HepG2 (cell line): ENCODE measurements around the gene AGAP1. TPM values are rescaled to one million over a fixed set of nuclear protein-coding genes. Genes with fewer than 3 reads are reported as not detected.

Experiments
- ATAC-seq: fragments of 200-7000 bp; cut with Tn5 transposase; 3 replicates; pipeline ENCODE4 v1.9.1; 2020; ENCODE audit warnings: mild to moderate bottlenecking, moderate library complexity
- BruUV-seq: library from RNA; stranded (reverse); fragments of 400-500 nt; replicated peaks from 2 replicates; lab custom pipeline; 2021; lab: Mats Ljungman, UMichigan
- CTCF ChIA-PET: fragments of 300-600 bp; formaldehyde crosslinking; extraction: SDS; loops from one replicate; lab custom pipeline; 2021; ENCODE audit warnings: low total read pairs, inconsistent platforms, low intra/inter-chr PET ratio; lab: Yijun Ruan, JAX
- POLR2A ChIA-PET: fragments of 350-600 bp; sonication (Branson Sonifier 250); formaldehyde crosslinking; loops from one replicate; lab custom pipeline; 2020; ENCODE audit warnings: antibody characterized with exemption, inconsistent platforms; lab: Yijun Ruan, JAX
- DNase-seq: peaks from one replicate; pipeline ENCODE4 v3.0.0-alpha.2; 2015; ENCODE audit warnings: low spot score
- FAIRE-seq: peaks from 3 replicates; lab custom pipeline; 2011; peaks lifted over from hg19 to GRCh38; lab: Jason Lieb, UNC
- H2AFZ ChIP-seq: one replicate; pipeline ENCODE4 v1.6.1; 2011; ENCODE audit warnings: low read length, inconsistent platforms
- H3K27ac ChIP-seq: fragments of 300-600 bp; 3 replicates; pipeline ENCODE4 v1.8.0; 2011; ENCODE audit warnings: mixed run types, mild to moderate bottlenecking, mixed read lengths, low read length, inconsistent platforms; ENCODE audit not compliant: insufficient read depth; ENCODE audit errors: extremely low read length
- H3K27me3 ChIP-seq, 2 experiments: fragments of 200-600 bp in 1 of 2; 2 replicates in 1 of 2; 3 replicates in 1 of 2; pipeline versions ENCODE4 v1.6.0 to v1.8.0; 2011; ENCODE audit warnings: low read length in 2 of 2, mild to moderate bottlenecking in 2 of 2, moderate library complexity in 2 of 2, inconsistent platforms in 1 of 2; ENCODE audit not compliant: insufficient read depth in 2 of 2, control insufficient read depth in 1 of 2
- H3K36me3 ChIP-seq, 2 experiments: fragments of 200-600 bp in 1 of 2; replicated peaks in 1 of 2; 2 replicates in 1 of 2; 3 replicates in 1 of 2; pipeline versions ENCODE4 v1.5.1 to v1.8.0; 2011; ENCODE audit warnings: low read length in 2 of 2, inconsistent platforms in 1 of 2; ENCODE audit not compliant: insufficient read depth in 2 of 2, control insufficient read depth in 1 of 2
- H3K4me1 ChIP-seq: 2 replicates; pipeline ENCODE4 v1.5.1; 2012; ENCODE audit warnings: low read length, inconsistent platforms; ENCODE audit not compliant: insufficient read depth
- H3K4me2 ChIP-seq: 2 replicates; pipeline ENCODE4 v1.6.0; 2011; ENCODE audit warnings: low read depth, low read length, inconsistent platforms
- H3K4me3 ChIP-seq, 3 experiments: fragments of 200-600 bp in 1 of 3; sonication (generic), shearing (Covaris generic) in 1 of 3; replicated peaks in 1 of 3; 2 replicates each; pipeline ENCODE4 v1.5.1; 2011 to 2016; ENCODE audit warnings: low read length in 3 of 3, inconsistent platforms in 2 of 3, low read depth in 2 of 3, mild to moderate bottlenecking in 2 of 3, control low read depth in 1 of 3, mixed read lengths in 1 of 3; ENCODE audit not compliant: insufficient read depth in 1 of 3
- H3K79me2 ChIP-seq: one replicate; pipeline ENCODE4 v1.6.1; 2011; ENCODE audit warnings: low read length, inconsistent platforms; ENCODE audit not compliant: insufficient read depth
- H3K9ac ChIP-seq: 2 replicates; pipeline ENCODE4 v1.6.0; 2011; ENCODE audit warnings: mild to moderate bottlenecking, low read depth, low read length, inconsistent platforms; ENCODE audit not compliant: insufficient read depth
- H3K9me3 ChIP-seq: 2 replicates; pipeline ENCODE4 v1.5.1; 2012; ENCODE audit warnings: mild to moderate bottlenecking, low read length
- H4K20me1 ChIP-seq: 2 replicates; pipeline ENCODE4 v1.6.0; 2011; ENCODE audit warnings: inconsistent platforms, mild to moderate bottlenecking, low read length, moderate library complexity; ENCODE audit not compliant: insufficient read depth
- ATF2 ChIP-seq: sonication (generic); formaldehyde crosslinking; IDR thresholded peaks from 2 replicates; pipeline ENCODE4 v1.4.0; 2020; ENCODE audit warnings: missing genetic modification reagents
- ATF7 ChIP-seq, 2 experiments: fragments of 450-650 bp in 1 of 2; sonication (generic) in 1 of 2; formaldehyde crosslinking in 1 of 2; IDR thresholded peaks; 2 replicates each; pipeline versions ENCODE4 v1.4.0 to v1.6.1; 2016 to 2020; ENCODE audit warnings: antibody characterized with exemption in 1 of 2, mild to moderate bottlenecking in 1 of 2, missing genetic modification reagents in 1 of 2
- BATF2 ChIP-seq: sonication (generic); formaldehyde crosslinking; IDR thresholded peaks from 2 replicates; pipeline ENCODE4 v1.8.0; 2022; ENCODE audit warnings: mild to moderate bottlenecking, missing genetic modification reagents, moderate library complexity
- CAMTA2 ChIP-seq: sonication (generic); formaldehyde crosslinking; IDR thresholded peaks from 2 replicates; pipeline ENCODE4 v1.4.0; 2020; ENCODE audit warnings: mild to moderate bottlenecking, missing genetic modification reagents, borderline replicate concordance
- E2F5 ChIP-seq: sonication (generic); formaldehyde crosslinking; conservative IDR thresholded peaks from 2 replicates; pipeline ENCODE4 v1.4.0; 2020; ENCODE audit warnings: missing genetic modification reagents
- HCFC1 ChIP-seq: fragments of 150-350 bp; IDR thresholded peaks from 2 replicates; pipeline ENCODE4 v1.6.1; 2014; ENCODE audit warnings: low read depth, low read length
- MAFK ChIP-seq, 2 experiments: IDR thresholded peaks in 1 of 2; conservative IDR thresholded peaks in 1 of 2; 2 replicates each; pipeline ENCODE4 v1.6.1; 2011; ENCODE audit warnings: improper control_type of control experiment in 2 of 2, low read length in 2 of 2
- ZFP36 ChIP-seq: fragments of 150-350 bp; IDR thresholded peaks from 2 replicates; pipeline ENCODE4 v1.6.1; 2018; ENCODE audit warnings: borderline replicate concordance, low read length, low read depth; ENCODE audit not compliant: partially characterized antibody
- ZFP36L1 ChIP-seq: sonication (generic); formaldehyde crosslinking; IDR thresholded peaks from 2 replicates; pipeline ENCODE4 v1.8.0; 2022; ENCODE audit warnings: mild to moderate bottlenecking, missing genetic modification reagents, moderate library complexity
- ZNF232 ChIP-seq: sonication (generic); formaldehyde crosslinking; IDR thresholded peaks from 2 replicates; pipeline ENCODE4 v1.4.0; 2020; ENCODE audit warnings: missing genetic modification reagents, borderline replicate concordance
- ZNF274 ChIP-seq: sonication (generic); formaldehyde crosslinking; IDR thresholded peaks from 2 replicates; pipeline ENCODE4 v1.5.1; 2020; ENCODE audit warnings: mild to moderate bottlenecking, missing genetic modification reagents
- ZNF281 ChIP-seq: sonication (generic); formaldehyde crosslinking; IDR thresholded peaks from 2 replicates; pipeline ENCODE4 v1.4.0; 2020; ENCODE audit warnings: missing genetic modification reagents, borderline replicate concordance
- ZNF326 ChIP-seq: sonication (generic); formaldehyde crosslinking; IDR thresholded peaks from 2 replicates; pipeline ENCODE4 v1.4.0; 2020; ENCODE audit warnings: missing genetic modification reagents, borderline replicate concordance
- WGBS: methylation state at CpG from one replicate; pipeline ENCODE4 v1.1.6; 2017; ENCODE audit warnings: low lambda C conversion rate; 5-methylcytosine and 5-hydroxymethylcytosine counted together
- in situ Hi-C: cut with HindIII; loops from 2 replicates; pipeline ENCODE4 v1.10.0; 2017; ENCODE audit warnings: low pct_unique_long_range_greater_than_20kb; ENCODE audit not compliant: extremely low pct_ligation_motif_present
- intact Hi-C: fragments of 100-400 bp; cut with micrococcal nuclease; formaldehyde crosslinking; loops from one replicate; pipeline ENCODE4 v1.10.0; 2022; ENCODE audit not compliant: unreplicated experiment
- polyA plus RNA-seq, 8 experiments: library from polyadenylated mRNA; depleted of rRNA in 3 of 8; stranded (reverse) in 7 of 8; unstranded in 1 of 8; fragments of >200 nt; fragmentation: Illumina TruSeq in 4 of 8; extraction: Trizol in 4 of 8; gene quantifications; 2 replicates each; pipeline versions ENCODE4 v1.2.1 to v1.2.3, GENCODE V29; 2011 to 2016; ENCODE audit warnings: low read depth in 4 of 8, missing spikeins in 1 of 8, mixed read lengths in 1 of 8; ENCODE audit not compliant: insufficient read depth in 1 of 8
- total RNA-seq, 5 experiments: library from RNA; depleted of rRNA; stranded (reverse); fragments of >200 nt; fragmentation: Illumina TruSeq; extraction: Trizol; gene quantifications; 2 replicates each; pipeline ENCODE4 v1.2.3, GENCODE V29; 2016; ENCODE audit warnings: low read depth in 1 of 5
- TF ChIP-seq, protein P1 (sequence below): sonication (generic); formaldehyde crosslinking; IDR thresholded peaks from 2 replicates; pipeline ENCODE4 v1.5.1; 2020; ENCODE audit warnings: missing genetic modification reagents, mild to moderate bottlenecking, borderline replicate concordance
- TF ChIP-seq, protein P2 (sequence below): sonication (generic); formaldehyde crosslinking; conservative IDR thresholded peaks from 2 replicates; pipeline ENCODE4 v1.8.1; 2023; ENCODE audit warnings: missing genetic modification reagents

Gene AGAP1
- total and polyA plus RNA-seq, 2 of the 13 experiments (the other 11 are each of a cell fraction or from before 2014, with no cell fraction given), result 21.2 to 32.7 TPM

- DNase-seq, result no peak
- H3K27me3 ChIP-seq, result no peaks in the 10 kb centered on the region; a peak in 1 of 5 replicates
- peaks cover 16% of the 10 kb centered on the region for H3K4me1 ChIP-seq
- ChIA-PET CTCF (no interaction called here), POLR2A (no interaction called here)
- no peak for FAIRE-seq
- H3K4me2 ChIP-seq, result no peak overlapping the region
- in situ Hi-C loops, result no loop called here
- TF ChIP-seq E2F5 (CRISPR knock-in tag), result no peak
- no peak for TF ChIP-seq ATF2
- no peak for TF ChIP-seq HCFC1
- no peak for TF ChIP-seq ZNF281 (CRISPR knock-in tag)
- no peak for TF ChIP-seq CAMTA2
- TF ChIP-seq ATF7 (IDR thresholded peaks at IDR 0.05), result no peak
- no peak for TF ChIP-seq ATF7 (CRISPR knock-in tag; IDR thresholded peaks at IDR 0.05)
- no peak for TF ChIP-seq ZNF232
- no peak for TF ChIP-seq ZFP36
- TF ChIP-seq BATF2 (CRISPR knock-in tag), result no peak
- TF ChIP-seq, protein P1, sequence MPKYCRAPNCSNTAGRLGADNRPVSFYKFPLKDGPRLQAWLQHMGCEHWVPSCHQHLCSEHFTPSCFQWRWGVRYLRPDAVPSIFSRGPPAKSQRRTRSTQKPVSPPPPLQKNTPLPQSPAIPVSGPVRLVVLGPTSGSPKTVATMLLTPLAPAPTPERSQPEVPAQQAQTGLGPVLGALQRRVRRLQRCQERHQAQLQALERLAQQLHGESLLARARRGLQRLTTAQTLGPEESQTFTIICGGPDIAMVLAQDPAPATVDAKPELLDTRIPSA, result no peak
- no peak for TF ChIP-seq ZNF326 (CRISPR knock-in tag)
- TF ChIP-seq ZFP36L1, result no peak
- no peak for TF ChIP-seq MAFK (conservative IDR thresholded peaks at IDR 0.05 in 1 of 2, IDR thresholded peaks at IDR 0.05 in 1 of 2; ENCODE audit: low read length in 2 of 2)
- TF ChIP-seq, protein P2, sequence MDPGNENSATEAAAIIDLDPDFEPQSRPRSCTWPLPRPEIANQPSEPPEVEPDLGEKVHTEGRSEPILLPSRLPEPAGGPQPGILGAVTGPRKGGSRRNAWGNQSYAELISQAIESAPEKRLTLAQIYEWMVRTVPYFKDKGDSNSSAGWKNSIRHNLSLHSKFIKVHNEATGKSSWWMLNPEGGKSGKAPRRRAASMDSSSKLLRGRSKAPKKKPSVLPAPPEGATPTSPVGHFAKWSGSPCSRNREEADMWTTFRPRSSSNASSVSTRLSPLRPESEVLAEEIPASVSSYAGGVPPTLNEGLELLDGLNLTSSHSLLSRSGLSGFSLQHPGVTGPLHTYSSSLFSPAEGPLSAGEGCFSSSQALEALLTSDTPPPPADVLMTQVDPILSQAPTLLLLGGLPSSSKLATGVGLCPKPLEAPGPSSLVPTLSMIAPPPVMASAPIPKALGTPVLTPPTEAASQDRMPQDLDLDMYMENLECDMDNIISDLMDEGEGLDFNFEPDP (CRISPR knock-in tag), result no peak
- TF ChIP-seq ZNF274, result no peak
- no peak overlapping the region for H2AFZ ChIP-seq
- intact Hi-C loops, result loop anchor here (10.0 kb wide), 1 partner anchor 99 kb away; no protein-coding TSS in a partner anchor
- H3K79me2 ChIP-seq, result no peaks in the 10 kb centered on the region
- peaks cover 54% of the 10 kb centered on the region for H4K20me1 ChIP-seq
- no TSS peak for BruUV-seq
- ATAC-seq, result no peak
- no peak overlapping the region for H3K27ac ChIP-seq
- H3K36me3 ChIP-seq, result no peaks in the 10 kb centered on the region; a peak in 1 of 5 replicates
- WGBS, result 96% methylated on average over 8 of the region's 8 CpGs
- H3K4me3 ChIP-seq, result no peak overlapping the region
- no peak overlapping the region for H3K9ac ChIP-seq
- H3K9me3 ChIP-seq, result no peaks in the 10 kb centered on the region
Measured at GRCh38 chr2:236113425-236113824, 619.6 kb downstream of the AGAP1 start.
